NCI-H2227 treated with DMSO at 0.1 percent for 48 hours (cell line): Measurements from ENCODE around the gene SPOCK1.
"Not testable (repeated sequence)": the region's sequence is repeated elsewhere in the genome, so short reads cannot be mapped to it uniquely, and the experiment has no call there.

Experiments used
- DNase-seq: peaks from one replicate; lab custom pipeline; 2025; lab: John Stamatoyannopoulos, UW

The SPOCK1 gene

GRCh38 chr5:137022043-137022442 lies 477.1 kb downstream of the SPOCK1 start:
- DNase-seq = no peak

- no peak for DNase-seq
Observed at GRCh38 chr5:137019229-137019628, 479.9 kb downstream of the SPOCK1 start.

GRCh38 chr5:137016783-137017324 lies 482.3 kb downstream of the SPOCK1 start:
- no peak for DNase-seq

- no peak for DNase-seq
Observed at GRCh38 chr5:137015540-137016116, 483.5 kb downstream of the SPOCK1 start.

GRCh38 chr5:137014731-137015130 lies 484.4 kb downstream of the SPOCK1 start:
- no peak for DNase-seq

- DNase-seq = no peak
Observed at GRCh38 chr5:137010226-137010625, 488.9 kb downstream of the SPOCK1 start.

- DNase-seq = no peak
Observed at GRCh38 chr5:137004279-137004678, 494.8 kb downstream of the SPOCK1 start.

- no peak for DNase-seq
Observed at GRCh38 chr5:137001026-137001569, 498.0 kb downstream of the SPOCK1 start.

GRCh38 chr5:136999787-137000186 lies 499.3 kb downstream of the SPOCK1 start:
- no peak for DNase-seq

GRCh38 chr5:136998854-136999357 lies 500.2 kb downstream of the SPOCK1 start:
- no peak for DNase-seq

- no peak for DNase-seq
Observed at GRCh38 chr5:136994154-136994553, 505.0 kb downstream of the SPOCK1 start.

- no peak for DNase-seq
Observed at GRCh38 chr5:136992796-136993489, 506.2 kb downstream of the SPOCK1 start.

GRCh38 chr5:136985785-136986475 lies 513.2 kb downstream of the SPOCK1 start:
- DNase-seq = no peak

GRCh38 chr5:136984772-136985446 lies 514.2 kb downstream of the SPOCK1 start:
- no peak for DNase-seq

- DNase-seq = no peak
Observed at GRCh38 chr5:136981936-136982335, 517.2 kb downstream of the SPOCK1 start.

GRCh38 chr5:136979131-136979530 lies 520.0 kb downstream of the SPOCK1 start:
- DNase-seq = no peak

- DNase-seq = no peak
Observed at GRCh38 chr5:136963504-136963903, 535.6 kb downstream of the SPOCK1 start.

- DNase-seq = no peak
Observed at GRCh38 chr5:136957428-136957827, 541.7 kb downstream of the SPOCK1 start.

GRCh38 chr5:136954142-136954541 lies 545.0 kb downstream of the SPOCK1 start:
- DNase-seq = not testable (repeated sequence)

- DNase-seq = not testable (repeated sequence)
Observed at GRCh38 chr5:136953346-136954069, 545.6 kb downstream of the SPOCK1 start.

GRCh38 chr5:136927571-136927970 lies 571.6 kb downstream of the SPOCK1 start:
- no peak for DNase-seq
